LoVo (cell line): ENCODE results near the gene CST3.
"Not testable (repeated sequence)": the region's sequence is repeated elsewhere in the genome, so short reads cannot be mapped to it uniquely, and the experiment has no call there.

Experiments used
- DNase-seq: peaks from one replicate; pipeline ENCODE4 v3.0.0-alpha.2; 2016; ENCODE audit warnings: low spot score

Gene CST3

GRCh38 chr20:23637282-23638221 lies at the start of gene CST3:
CST3 (minus strand) TSS chr20:23637955; CDS start chr20:23637862, 93 bp downstream.
- DNase-seq, result peak; percentile 89

GRCh38 chr20:23686046-23686750 lies 48.4 kb upstream of the CST3 start:
- no peak for DNase-seq

- DNase-seq, result not testable (repeated sequence)
Measured at GRCh38 chr20:23685529-23685896, 47.8 kb upstream of the CST3 start.

GRCh38 chr20:23684261-23684660 lies 46.5 kb upstream of the CST3 start:
- DNase-seq, result no peak

GRCh38 chr20:23683807-23684206 lies 46.1 kb upstream of the CST3 start:
- DNase-seq, result no peak

GRCh38 chr20:23683281-23683680 lies 45.5 kb upstream of the CST3 start:
- no peak for DNase-seq

GRCh38 chr20:23680146-23680545 lies 42.4 kb upstream of the CST3 start:
- no peak for DNase-seq

GRCh38 chr20:23679133-23680092 lies 41.7 kb upstream of the CST3 start:
- DNase-seq, result no peak

GRCh38 chr20:23673209-23673608 lies 35.5 kb upstream of the CST3 start:
- DNase-seq, result no peak

GRCh38 chr20:23672158-23672557 lies 34.4 kb upstream of the CST3 start:
- DNase-seq, result no peak

- no peak for DNase-seq
Measured at GRCh38 chr20:23671479-23671878, 33.7 kb upstream of the CST3 start.

GRCh38 chr20:23670361-23670760 lies 32.6 kb upstream of the CST3 start:
- DNase-seq, result no peak

GRCh38 chr20:23669866-23670265 lies 32.1 kb upstream of the CST3 start:
- no peak for DNase-seq

GRCh38 chr20:23669327-23669726 lies 31.6 kb upstream of the CST3 start:
- DNase-seq, result no peak

GRCh38 chr20:23668477-23668951 lies 30.8 kb upstream of the CST3 start:
- peak; percentile 54 for DNase-seq

GRCh38 chr20:23667666-23668065 lies 29.9 kb upstream of the CST3 start:
- DNase-seq, result no peak

GRCh38 chr20:23666698-23667097 lies 28.9 kb upstream of the CST3 start:
- DNase-seq, result no peak

- DNase-seq, result no peak
Measured at GRCh38 chr20:23666189-23666588, 28.4 kb upstream of the CST3 start.

GRCh38 chr20:23664954-23665353 lies 27.2 kb upstream of the CST3 start:
- DNase-seq, result no peak

- DNase-seq, result not testable (repeated sequence)
Measured at GRCh38 chr20:23664046-23664445, 26.3 kb upstream of the CST3 start.

GRCh38 chr20:23663180-23663579 lies 25.4 kb upstream of the CST3 start:
- DNase-seq, result no peak
